GM12878 (cell line): ENCODE measurements around the gene CEP63. TPM values are rescaled to one million over a fixed set of nuclear protein-coding genes. Genes with fewer than 3 reads are reported as not detected.

ENCODE experiments used
- ATAC-seq: fragments of 200-7000 bp; cut with Tn5 transposase; 3 replicates; pipeline ENCODE4 v1.9.1; 2020; ENCODE audit warnings: mild to moderate bottlenecking, moderate library complexity
- BruUV-seq: library from RNA; stranded (reverse); fragments of 400-500 nt; replicated peaks from 2 replicates; lab custom pipeline; 2021; lab: Mats Ljungman, UMichigan
- CTCF ChIA-PET: fragments of 300-600 bp; sonication (Branson Sonifier 250); formaldehyde crosslinking; extraction: SDS; loops from one replicate; lab custom pipeline; 2021; ENCODE audit warnings: inconsistent platforms; lab: Yijun Ruan, JAX
- POLR2A ChIA-PET: fragments of 350-600 bp; formaldehyde crosslinking; extraction: SDS; loops from one replicate; lab custom pipeline; 2021; ENCODE audit warnings: inconsistent platforms; lab: Charles Lee
- RAD21 ChIA-PET: fragments of 300-600 bp; sonication (Branson Sonifier 250); formaldehyde crosslinking; loops from one replicate; lab custom pipeline; 2023; ENCODE audit warnings: antibody characterized with exemption; ENCODE audit not compliant: unreplicated experiment; lab: Charles Lee
- SMC1A ChIA-PET: fragments of 300-600 bp; sonication (Branson Sonifier 250); formaldehyde crosslinking; loops from one replicate; lab custom pipeline; 2023; ENCODE audit not compliant: unreplicated experiment, uncharacterized antibody; lab: Charles Lee
- DNase-seq: peaks from one replicate; pipeline ENCODE4 v3.0.0-alpha.2; 2011; ENCODE audit warnings: low read depth, low spot score
- FAIRE-seq: peaks from 3 replicates; lab custom pipeline; 2011; peaks lifted over from hg19 to GRCh38; lab: Jason Lieb, UNC
- H2AFZ ChIP-seq: 2 replicates; pipeline ENCODE4 v1.6.0; 2011; ENCODE audit warnings: low read depth, low read length, control low read depth; ENCODE audit not compliant: control insufficient read depth
- H3K27ac ChIP-seq: 2 replicates; pipeline ENCODE4 v1.5.1; 2011; ENCODE audit warnings: control low read depth; ENCODE audit not compliant: control insufficient read depth, insufficient read depth
- H3K27me3 ChIP-seq, 2 experiments: replicated peaks in 1 of 2; 2 replicates each; pipeline versions ENCODE4 v1.6.0 to v1.6.1; 2011; ENCODE audit warnings: low read length in 1 of 2; ENCODE audit not compliant: control insufficient read depth in 2 of 2, insufficient read depth in 2 of 2
- H3K36me3 ChIP-seq, 2 experiments: 2 replicates each; pipeline ENCODE4 v1.5.1; 2011; ENCODE audit warnings: low read length in 1 of 2; ENCODE audit not compliant: control insufficient read depth in 2 of 2, insufficient read depth in 2 of 2
- H3K4me1 ChIP-seq: 2 replicates; pipeline ENCODE4 v1.6.1; 2011; ENCODE audit warnings: mild to moderate bottlenecking, low read length, moderate library complexity, mixed read lengths; ENCODE audit not compliant: control insufficient read depth, insufficient read depth
- H3K4me2 ChIP-seq: 2 replicates; pipeline ENCODE4 v1.6.0; 2011; ENCODE audit warnings: control low read depth; ENCODE audit not compliant: control insufficient read depth, insufficient read depth
- H3K4me3 ChIP-seq: fragments of 200-600 bp; sonication (generic); 2 replicates; pipeline ENCODE4 v1.5.1; 2016
- H3K79me2 ChIP-seq: 2 replicates; pipeline ENCODE4 v1.6.0; 2011; ENCODE audit warnings: low read length; ENCODE audit not compliant: control insufficient read depth, insufficient read depth
- H3K9ac ChIP-seq: 2 replicates; pipeline ENCODE4 v1.8.0; 2011; ENCODE audit warnings: low read length, control low read depth, mixed read lengths; ENCODE audit not compliant: control insufficient read depth, insufficient read depth
- H3K9me3 ChIP-seq: replicated peaks from 3 replicates; pipeline ENCODE4 v1.5.1; 2011; ENCODE audit warnings: mild to moderate bottlenecking, low read length; ENCODE audit not compliant: control insufficient read depth, insufficient read depth
- H4K20me1 ChIP-seq: 2 replicates; pipeline ENCODE4 v1.6.0; 2011; ENCODE audit not compliant: control insufficient read depth, insufficient read depth
- KAT2A ChIP-seq: conservative IDR thresholded peaks from 2 replicates; pipeline ENCODE4 v1.6.1; 2011; ENCODE audit warnings: low read depth, low read length; ENCODE audit not compliant: control insufficient read depth
- MYC ChIP-seq: IDR thresholded peaks from 2 replicates; pipeline ENCODE4 v1.6.1; 2011; ENCODE audit warnings: mild to moderate bottlenecking, low read length, moderate library complexity, inconsistent platforms; ENCODE audit not compliant: insufficient read depth, insufficient replicate concordance, insufficient read length, severe bottlenecking
- SKIL ChIP-seq: fragments of 450-650 bp; IDR thresholded peaks from 2 replicates; pipeline ENCODE4 v1.6.1; 2017; ENCODE audit warnings: mild to moderate bottlenecking, low read depth, inconsistent platforms; ENCODE audit not compliant: poor library complexity, severe bottlenecking
- SMC3 ChIP-seq: IDR thresholded peaks from 2 replicates; pipeline ENCODE4 v1.6.1; 2011; ENCODE audit warnings: low read length, improper control_type of control experiment, borderline replicate concordance
- TBL1XR1 ChIP-seq: IDR thresholded peaks from 2 replicates; pipeline ENCODE4 v1.6.1; 2012; ENCODE audit warnings: low read depth, low read length, improper control_type of control experiment
- WGBS: methylation state at CpG from one replicate; pipeline ENCODE4 v1.1.6; 2016; ENCODE audit warnings: low lambda C conversion rate; ENCODE audit not compliant: insufficient replicate concordance, insufficient coverage; ENCODE audit errors: missing lambda C conversion rate; 5-methylcytosine and 5-hydroxymethylcytosine counted together
- in situ Hi-C: fragments of 300-500 bp; cut with MboI; formaldehyde crosslinking; loops from 9 replicates; pipeline ENCODE4 v1.14.3; 2018; ENCODE audit warnings: mixed read lengths
- intact Hi-C: fragments of 100-400 bp; cut with micrococcal nuclease; formaldehyde crosslinking; loops from one replicate; pipeline ENCODE4 v1.14.2; 2022; ENCODE audit not compliant: unreplicated experiment
- polyA plus RNA-seq, 11 experiments: library from polyadenylated mRNA; depleted of rRNA in 4 of 11; unstranded in 6 of 11; stranded (reverse) in 5 of 11; fragments of >200 nt; fragmentation: Nextera tagmentation in 4 of 11; fragmentation: Illumina TruSeq in 1 of 11; extraction: Ambion mirVana in 4 of 11; extraction: Trizol in 1 of 11; gene quantifications; 1 replicate in 1 of 11; 2 replicates in 10 of 11; pipeline versions ENCODE4 v1.2.1 to v1.2.3, GENCODE V29; 2011 to 2016; ENCODE audit warnings: inconsistent platforms in 2 of 11, missing spikeins in 2 of 11, low read depth in 1 of 11
- total RNA-seq, 4 experiments: library from RNA; depleted of rRNA in 3 of 4; stranded (reverse); fragments of >200 nt in 3 of 4; fragmentation: Illumina TruSeq in 1 of 4; extraction: Trizol in 1 of 4; gene quantifications; 2 replicates each; pipeline versions ENCODE4 v1.2.1 to v1.2.3, GENCODE V29; 2013 to 2021

Gene CEP63
- total and polyA plus RNA-seq, 10 of the 15 experiments (the other 5 are each of a cell fraction or from before 2014, with no cell fraction given) = 14.0 to 36.9 (median 26.8) TPM

GRCh38 chr3:134610432-134611385 lies 124.9 kb downstream of the CEP63 start (continued):
- no peak for TF ChIP-seq SMC3

GRCh38 chr3:134611516-134611915 lies 125.7 kb downstream of the CEP63 start:
- ChIA-PET RAD21 (no interaction called here), CTCF (no interaction called here), SMC1A (no interaction called here), POLR2A (no interaction called here)
- peaks cover 0 to 2% of the 10 kb centered on the region in 2 experiments; a peak in 2 of 4 replicates for H3K27me3 ChIP-seq
- 0% methylated on average over 2 of the region's 2 CpGs for WGBS
- no TSS peak for BruUV-seq
- H3K36me3 ChIP-seq = no peaks in the 10 kb centered on the region
- DNase-seq (no peak), ATAC-seq (no peak), FAIRE-seq (no peak)
- no peak for TF ChIP-seq MYC
- TF ChIP-seq TBL1XR1 = no peak
- no peak for TF ChIP-seq KAT2A
- TF ChIP-seq SKIL = no peak
- H3K4me3 ChIP-seq = no peak overlapping the region
- in situ Hi-C loops = no loop called here
- no peaks in the 10 kb centered on the region for H3K9me3 ChIP-seq
- H3K4me1 ChIP-seq = no peaks in the 10 kb centered on the region
- H3K27ac ChIP-seq = no peak overlapping the region
- H3K9ac ChIP-seq = no peak overlapping the region
- no peak overlapping the region for H3K4me2 ChIP-seq
- no peaks in the 10 kb centered on the region for H3K79me2 ChIP-seq
- no peak overlapping the region for H2AFZ ChIP-seq
- no peaks in the 10 kb centered on the region for H4K20me1 ChIP-seq
- intact Hi-C loops = no loop called here
